ENCODE measurements around the gene TRIM9. TPM values are rescaled to one million over a fixed set of nuclear protein-coding genes. Genes with fewer than 3 reads are reported as not detected.

Gene TRIM9
- total and polyA plus RNA-seq, 9 of the 15 experiments (the other 6 are each of a cell fraction or from before 2014, with no cell fraction given), result 0.03 to 0.15 (median 0.04) TPM; not detected in 4

GRCh38 chr14:50941151-50941550, 153.8 kb downstream of the TRIM9 start:
- H3K9me1 ChIP-seq (ENCODE audit: control insufficient read depth, insufficient read depth, low read length), result no peaks in the 10 kb centered on the region
- ChIA-PET CTCF (ENCODE audit: low intra/inter-chr PET ratio) (no interaction called here), POLR2A (interaction anchor here (0.8 to 1.2 kb wide), 3 partner anchors 8 to 21 kb away, joined by 3 to 4 read pairs (median 3); no protein-coding TSS in a partner anchor)
- no peak overlapping the region for H2AFZ ChIP-seq (ENCODE audit: low read depth, low read length)
- no peak overlapping the region for H3K4me2 ChIP-seq (ENCODE audit: insufficient read depth, low read length)
- H3K27me3 ChIP-seq (ENCODE audit: control insufficient read depth in 2 of 2, insufficient read depth in 2 of 2, low read length in 2 of 2), result no peaks in the 10 kb centered on the region
- no peak overlapping the region for H3K27ac ChIP-seq (ENCODE audit: extremely low read depth, low read depth, low read length)
- peaks cover 0 to 18% of the 10 kb centered on the region in 2 experiments; a peak in 3 of 5 replicates for H3K4me1 ChIP-seq (replicated peaks in 1 of 2; ENCODE audit: control insufficient read depth in 2 of 2, insufficient read depth in 2 of 2, low read length in 2 of 2)
- peaks cover 16% of the 10 kb centered on the region; the same call in 2 of the 3 replicates for H3K79me2 ChIP-seq (ENCODE audit: control insufficient read depth, insufficient read depth, low read length)
- DNase-seq (ENCODE audit: extremely low read depth in 1 of 4, low spot score in 3 of 4) (no peak), ATAC-seq (no peak), FAIRE-seq (no peak)
- peaks cover 9% of the 10 kb centered on the region; the same call in 2 of the 3 replicates for H3K36me3 ChIP-seq (ENCODE audit: control insufficient read depth, insufficient read depth, low read length)
- no TSS peak for BruUV-seq (replicated peaks)
- H3K9me3 ChIP-seq (replicated peaks; ENCODE audit: control insufficient read depth, insufficient read depth, low read depth, low read length), result no peaks in the 10 kb centered on the region
- TF ChIP-seq OTX1 (CRISPR knock-in tag; IDR thresholded peaks at IDR 0.05) (no peak), ZBTB11 (CRISPR knock-in tag; IDR thresholded peaks at IDR 0.05) (no peak), ZNF707 (CRISPR knock-in tag; conservative IDR thresholded peaks at IDR 0.05) (no peak), FOXM1 (IDR thresholded peaks at IDR 0.05; ENCODE audit: low read depth) (no peak), FOXM1 (CRISPR knock-in tag; IDR thresholded peaks at IDR 0.05; ENCODE audit: low read depth) (no peak), BRD9 (IDR thresholded peaks at IDR 0.05; ENCODE audit: low read depth, partially characterized antibody) (no peak), FOXA1 (IDR thresholded peaks at IDR 0.05; ENCODE audit: borderline replicate concordance) (no peak), ETS1 (conservative IDR thresholded peaks at IDR 0.05; ENCODE audit: control insufficient read depth, low read depth, low read length) (no peak), ZNF780A (CRISPR knock-in tag; IDR thresholded peaks at IDR 0.05) (no peak), MNT (conservative IDR thresholded peaks at IDR 0.05) (no peak), ZNF655 (CRISPR knock-in tag; IDR thresholded peaks at IDR 0.05) (no peak), MEIS2 (IDR thresholded peaks at IDR 0.05; ENCODE audit: partially characterized antibody) (no peak), ELF1 (tag; IDR thresholded peaks at IDR 0.05) (no peak)
- H3K9ac ChIP-seq (ENCODE audit: insufficient read depth in 1 of 2, low read depth in 2 of 2, low read length in 2 of 2), result no peak overlapping the region
- H4K20me1 ChIP-seq (replicated peaks; ENCODE audit: control insufficient read depth, insufficient read depth, low read length), result no peaks in the 10 kb centered on the region
- no peak overlapping the region for H3K4me3 ChIP-seq
- in situ Hi-C loops (cut with MboI) (no loop called here), intact Hi-C loops (cut with micrococcal nuclease) (no loop called here)
- WGBS (ENCODE audit: insufficient coverage, low coverage, missing lambda C conversion rate), result 75% methylated on average over 6 of the region's 6 CpGs

Data from K562 (cell line).